Smooth muscle cell (in vitro differentiated cells): Measurements from ENCODE around the gene JCHAIN. TPM values are rescaled to one million over a fixed set of nuclear protein-coding genes. Genes with fewer than 3 reads are reported as not detected.

ENCODE experiments used
- DNase-seq: peaks from one replicate; lab custom pipeline; 2025; ENCODE audit not compliant: unreplicated experiment; lab: John Stamatoyannopoulos, UW
- H2AFZ ChIP-seq: fragments of 200-600 bp; sonication (generic); 2 replicates; pipeline ENCODE4 v1.6.0; 2016; ENCODE audit warnings: antibody characterized with exemption, low read depth, mild to moderate bottlenecking
- H3F3A ChIP-seq: fragments of 200-600 bp; sonication (generic); 2 replicates; pipeline ENCODE4 v1.6.0; 2017; ENCODE audit warnings: antibody characterized with exemption, low read depth
- H3K27ac ChIP-seq: fragments of 200-600 bp; sonication (generic); 2 replicates; pipeline ENCODE4 v1.5.1; 2016; ENCODE audit warnings: low read depth, mild to moderate bottlenecking
- H3K27me3 ChIP-seq: fragments of 200-600 bp; sonication (generic); 2 replicates; pipeline ENCODE4 v1.6.1; 2016; ENCODE audit warnings: low read depth, mild to moderate bottlenecking
- H3K36me3 ChIP-seq: fragments of 200-600 bp; sonication (generic); 2 replicates; pipeline ENCODE4 v1.5.1; 2016; ENCODE audit warnings: low read depth
- H3K4me1 ChIP-seq: fragments of 200-600 bp; sonication (generic); 2 replicates; pipeline ENCODE4 v1.5.1; 2016; ENCODE audit warnings: low read depth
- H3K4me2 ChIP-seq: fragments of 200-600 bp; sonication (generic); 2 replicates; pipeline ENCODE4 v1.6.0; 2016; ENCODE audit warnings: mild to moderate bottlenecking
- H3K4me3 ChIP-seq: fragments of 200-600 bp; sonication (generic); 2 replicates; pipeline ENCODE4 v1.5.1; 2016; ENCODE audit warnings: mild to moderate bottlenecking
- H3K79me2 ChIP-seq: fragments of 200-600 bp; sonication (generic); 2 replicates; pipeline ENCODE4 v1.6.0; 2016; ENCODE audit warnings: low read depth, mild to moderate bottlenecking
- H3K9ac ChIP-seq: fragments of 200-600 bp; sonication (generic); 2 replicates; pipeline ENCODE4 v1.6.0; 2016; ENCODE audit warnings: low read depth
- H3K9me3 ChIP-seq: fragments of 200-600 bp; sonication (generic); replicated peaks from 2 replicates; pipeline ENCODE4 v1.5.1; 2016; ENCODE audit warnings: low read depth
- H4K20me1 ChIP-seq: fragments of 200-600 bp; sonication (generic); 2 replicates; pipeline ENCODE4 v1.6.0; 2016; ENCODE audit warnings: low read depth
- WGBS: methylation state at CpG from one replicate; pipeline ENCODE4 v1.1.7; 2016; ENCODE audit warnings: low lambda C conversion rate; 5-methylcytosine and 5-hydroxymethylcytosine counted together
- polyA plus RNA-seq: library from polyadenylated mRNA; unstranded; fragments of >200 nt; fragmentation: Nextera tagmentation; extraction: Ambion mirVana; gene quantifications from 2 replicates; pipeline ENCODE4 v1.2.1, GENCODE V29; 2016
- total RNA-seq: library from RNA; depleted of rRNA; stranded (reverse); fragments of >200 nt; gene quantifications from 2 replicates; pipeline ENCODE4 v1.2.3, GENCODE V29; 2014
- TF ChIP-seq, protein P1 (sequence below): fragments of 200-600 bp; sonication (generic); IDR thresholded peaks from 2 replicates; pipeline ENCODE4 v1.5.1; 2017; ENCODE audit warnings: borderline replicate concordance, mild to moderate bottlenecking, antibody characterized with exemption; ENCODE audit not compliant: insufficient read depth, poor library complexity, severe bottlenecking

Gene JCHAIN
- total and polyA plus RNA-seq, 2 experiments from 2014 or later = not detected

DNA sequence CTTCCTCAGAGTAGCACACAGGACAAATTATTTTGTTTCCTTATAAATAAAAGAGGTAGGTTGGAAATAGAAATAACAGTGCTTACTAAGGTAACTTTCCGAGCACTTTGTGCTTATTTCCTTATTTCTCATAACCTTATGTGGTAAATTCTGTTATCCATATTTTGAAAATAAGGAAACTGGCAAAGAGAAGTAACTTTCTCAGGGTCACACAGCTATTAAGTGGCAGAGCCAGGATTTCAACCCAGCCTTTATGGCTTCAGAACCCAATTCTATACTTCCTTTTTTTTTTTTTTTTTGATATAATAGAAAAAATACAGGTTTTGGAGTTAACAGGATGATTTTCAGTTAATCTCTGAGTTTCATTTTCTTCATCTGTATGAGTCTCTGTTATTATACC lies 25.4 kb upstream of the JCHAIN start:
- H3K9ac ChIP-seq = no peak overlapping the region
- no peaks in the 10 kb centered on the region for H3K9me3 ChIP-seq
- WGBS = 100% methylated on average over 1 of the region's 1 CpG
- TF ChIP-seq, protein P1, sequence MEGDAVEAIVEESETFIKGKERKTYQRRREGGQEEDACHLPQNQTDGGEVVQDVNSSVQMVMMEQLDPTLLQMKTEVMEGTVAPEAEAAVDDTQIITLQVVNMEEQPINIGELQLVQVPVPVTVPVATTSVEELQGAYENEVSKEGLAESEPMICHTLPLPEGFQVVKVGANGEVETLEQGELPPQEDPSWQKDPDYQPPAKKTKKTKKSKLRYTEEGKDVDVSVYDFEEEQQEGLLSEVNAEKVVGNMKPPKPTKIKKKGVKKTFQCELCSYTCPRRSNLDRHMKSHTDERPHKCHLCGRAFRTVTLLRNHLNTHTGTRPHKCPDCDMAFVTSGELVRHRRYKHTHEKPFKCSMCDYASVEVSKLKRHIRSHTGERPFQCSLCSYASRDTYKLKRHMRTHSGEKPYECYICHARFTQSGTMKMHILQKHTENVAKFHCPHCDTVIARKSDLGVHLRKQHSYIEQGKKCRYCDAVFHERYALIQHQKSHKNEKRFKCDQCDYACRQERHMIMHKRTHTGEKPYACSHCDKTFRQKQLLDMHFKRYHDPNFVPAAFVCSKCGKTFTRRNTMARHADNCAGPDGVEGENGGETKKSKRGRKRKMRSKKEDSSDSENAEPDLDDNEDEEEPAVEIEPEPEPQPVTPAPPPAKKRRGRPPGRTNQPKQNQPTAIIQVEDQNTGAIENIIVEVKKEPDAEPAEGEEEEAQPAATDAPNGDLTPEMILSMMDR = no peak
- no peak for DNase-seq
- no peaks in the 10 kb centered on the region for H3K27me3 ChIP-seq
- H3F3A ChIP-seq = peaks cover 8% of the 10 kb centered on the region
- H3K36me3 ChIP-seq = no peaks in the 10 kb centered on the region
- no peak overlapping the region for H3K4me2 ChIP-seq
- H3K79me2 ChIP-seq = peaks cover 35% of the 10 kb centered on the region
- peaks cover 20% of the 10 kb centered on the region for H4K20me1 ChIP-seq
- H3K4me1 ChIP-seq = peaks cover 21% of the 10 kb centered on the region
- H2AFZ ChIP-seq = no peak overlapping the region
- H3K27ac ChIP-seq = no peak overlapping the region
- no peak overlapping the region for H3K4me3 ChIP-seq

DNA sequence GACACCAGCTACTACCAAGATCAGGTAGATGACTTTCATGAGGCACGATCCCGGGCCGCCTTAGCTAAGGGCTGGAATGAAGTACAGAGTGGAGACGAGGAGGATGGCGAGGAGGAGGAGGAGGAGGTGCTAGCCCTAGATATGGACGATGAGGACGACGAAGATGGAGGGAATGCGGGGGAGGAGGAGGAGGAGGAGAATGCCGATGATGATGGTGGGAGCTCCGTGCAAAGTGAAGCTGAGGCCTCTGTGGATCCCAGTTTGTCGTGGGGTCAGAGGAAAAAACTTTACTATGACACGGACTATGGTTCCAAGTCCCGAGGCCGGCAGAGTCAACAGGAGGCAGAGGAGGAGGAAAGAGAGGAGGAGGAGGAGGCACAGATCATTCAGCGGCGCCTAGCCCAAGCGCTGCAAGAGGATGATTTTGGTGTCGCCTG lies 22.5 kb upstream of the JCHAIN start:
- no peaks in the 10 kb centered on the region for H3K9me3 ChIP-seq
- TF ChIP-seq, protein P1 = no peak
- peaks cover 8% of the 10 kb centered on the region for H3F3A ChIP-seq
- H3K4me3 ChIP-seq = peak overlapping the region; percentile 65
- DNase-seq = no peak
- H3K27ac ChIP-seq = peak overlapping the region; percentile 92
- peak overlapping the region; percentile 52 for H3K9ac ChIP-seq
- H3K79me2 ChIP-seq = peaks cover 35% of the 10 kb centered on the region
- peak overlapping the region; percentile 95 for H3K4me2 ChIP-seq
- 1% methylated on average over 19 of the region's 19 CpGs for WGBS
- peaks cover 21% of the 10 kb centered on the region for H3K4me1 ChIP-seq
- H2AFZ ChIP-seq = peak overlapping the region; percentile 57
- no peaks in the 10 kb centered on the region for H3K36me3 ChIP-seq
- peaks cover 3% of the 10 kb centered on the region for H3K27me3 ChIP-seq
- H4K20me1 ChIP-seq = peaks cover 20% of the 10 kb centered on the region

DNA sequence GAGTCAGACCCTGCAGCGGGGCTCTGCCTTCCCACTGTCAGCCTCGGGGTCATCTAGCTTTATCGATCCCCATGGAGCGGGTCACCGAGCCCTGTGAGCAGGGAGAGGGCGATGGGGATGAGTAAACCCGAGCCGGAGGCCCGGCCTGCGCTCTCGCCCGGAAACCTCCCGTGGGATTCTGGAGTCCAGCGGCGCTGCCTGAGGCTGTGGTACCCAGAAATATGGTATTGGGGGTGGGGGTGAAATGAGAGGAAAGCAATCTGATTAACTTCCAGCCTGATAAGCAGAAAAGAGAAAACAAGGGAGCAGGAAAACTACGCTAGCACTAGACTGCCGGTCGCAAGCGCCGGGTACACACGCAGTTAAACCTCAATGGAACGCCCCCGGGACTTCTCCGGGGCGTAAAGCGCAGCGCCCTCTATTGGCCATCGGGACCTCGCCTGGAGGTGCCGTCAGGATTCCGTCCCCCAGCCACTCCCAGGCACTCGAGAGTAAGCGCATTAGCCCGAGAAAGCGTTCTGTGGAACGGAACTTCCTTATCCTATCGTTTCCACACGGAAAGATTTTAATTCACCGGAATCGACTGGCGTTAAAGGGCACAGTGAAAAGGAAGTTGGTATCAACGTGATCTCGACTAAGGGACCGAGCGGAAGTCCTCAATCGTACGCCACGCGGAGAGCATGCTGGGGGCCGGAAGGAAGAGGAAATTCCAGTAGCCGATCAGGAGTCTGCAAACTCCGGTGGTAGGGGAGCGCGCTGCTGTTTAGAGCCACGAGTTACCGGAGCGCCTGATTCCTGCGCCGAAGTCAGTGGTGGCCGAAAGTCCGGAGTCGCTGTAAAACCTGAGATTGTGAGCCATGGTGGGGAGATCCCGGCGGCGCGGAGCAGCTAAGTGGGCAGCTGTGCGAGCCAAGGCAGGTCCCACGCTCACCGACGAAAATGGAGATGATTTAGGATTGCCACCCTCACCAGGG lies 21.8 kb upstream of the JCHAIN start, which contains the start of gene UTP3:
Gene UTP3, plus strand, starts transcription at position 712 of the 974 bp plus-strand sequence. Its CDS starts 146 bp downstream, at position 858.
- peak within 1 kb of the TSS; percentile 95 for H3K4me2 ChIP-seq
- H3K4me3 ChIP-seq = peak within 1 kb of the TSS; percentile 65
- DNase-seq = peak; percentile 81
- whole genome bisulfite sequencing = 2% methylated on average over 70 of the region's 70 CpGs
- peak within 1 kb of the TSS; percentile 93 for H2AFZ ChIP-seq
- H3K4me1 ChIP-seq = peaks cover 21% of the 10 kb centered on the region
- H3K9me3 ChIP-seq = no peaks in the 10 kb centered on the region
- peaks cover 8% of the 10 kb centered on the region for H3F3A ChIP-seq
- H3K27me3 ChIP-seq = peaks cover 3% of the 10 kb centered on the region
- H3K36me3 ChIP-seq = no peaks in the 10 kb centered on the region
- H3K27ac ChIP-seq = peak within 1 kb of the TSS; percentile 92
- peaks cover 20% of the 10 kb centered on the region for H4K20me1 ChIP-seq
- peaks cover 35% of the 10 kb centered on the region for H3K79me2 ChIP-seq
- TF ChIP-seq, protein P1 = peak; percentile 96
- H3K9ac ChIP-seq = peak within 1 kb of the TSS; percentile 86
